Transverse colon (tissue), 4 donors: ENCODE data around the gene SHPK. TPM values are rescaled to one million over a fixed set of nuclear protein-coding genes. Genes with fewer than 3 reads are reported as not detected.

ENCODE experiments used
- DNase-seq: peaks from one replicate; pipeline ENCODE4 v3.0.0-alpha.2; 2019
- H3K27ac ChIP-seq, 4 donors: fragments of 200-600 bp; sonication (generic); 2 replicates each; pipeline ENCODE4 v1.5.1; 2016 to 2018; ENCODE audit warnings: inconsistent platforms in 4 of 4
- H3K27me3 ChIP-seq: fragments of 200-600 bp; sonication (generic); 2 replicates; pipeline ENCODE4 v1.5.1; 2017; ENCODE audit warnings: inconsistent platforms
- H3K36me3 ChIP-seq, 4 donors: fragments of 200-600 bp; sonication (generic); 2 replicates each; pipeline ENCODE4 v1.5.1; 2017 to 2019; ENCODE audit warnings: inconsistent platforms in 4 of 4
- H3K4me1 ChIP-seq, 4 donors: fragments of 200-600 bp; sonication (generic); 2 replicates each; pipeline ENCODE4 v1.5.1; 2017 to 2020; ENCODE audit warnings: inconsistent platforms in 4 of 4
- H3K4me3 ChIP-seq, 4 donors: fragments of 200-600 bp; sonication (generic); 1 replicate in 1 of 4; 2 replicates in 3 of 4; pipeline versions ENCODE4 v1.5.1 to v1.6.1; 2017 to 2019; ENCODE audit warnings: inconsistent platforms in 4 of 4
- H3K9me3 ChIP-seq, 2 donors: fragments of 200-600 bp; sonication (generic); 2 replicates each; pipeline ENCODE4 v1.5.1; 2017 to 2019; ENCODE audit warnings: inconsistent platforms in 2 of 2
- EP300 ChIP-seq: sonication (generic); formaldehyde crosslinking; IDR thresholded peaks from one replicate; pipeline ENCODE4 v1.6.1; 2017; ENCODE audit warnings: antibody characterized with exemption, low read depth
- POLR2A ChIP-seq: fragments of 450-650 bp; IDR thresholded peaks from one replicate; pipeline ENCODE4 v1.6.1; 2016; ENCODE audit warnings: antibody characterized with exemption, mild to moderate bottlenecking, moderate library complexity
- POLR2AphosphoS5 ChIP-seq, 3 donors: sonication (generic); formaldehyde crosslinking; IDR thresholded peaks; one replicate each; pipeline ENCODE4 v1.6.1; 2016; ENCODE audit warnings: antibody characterized with exemption in 3 of 3
- WGBS, 2 donors: methylation state at CpG; one replicate each; pipeline ENCODE4 v1.1.5; 2018; ENCODE audit warnings: low coverage in 1 of 2; 5-methylcytosine and 5-hydroxymethylcytosine counted together
- in situ Hi-C, 4 donors: fragments of 200-750 bp; cut with MboI; loops; one replicate each; pipeline versions ENCODE4 v1.15.0 to v1.15.1; 2017; ENCODE audit warnings: low sequenced_read_pairs in 3 of 4, low pct_ligation_motif_present in 1 of 4, low pct_unique_long_range_greater_than_20kb in 1 of 4
- intact Hi-C: fragments of 100-400 bp; cut with DNase I; formaldehyde crosslinking; loops from one replicate; pipeline ENCODE4 v1.15.1; 2023; ENCODE audit warnings: low total_unique reads
- total RNA-seq, 4 donors: library from RNA; depleted of rRNA; stranded (reverse); fragments of >200 nt; gene quantifications; one replicate each; pipeline ENCODE4 v1.1.0, GENCODE V29; 2016
- TF ChIP-seq, protein P1 (sequence below), 5 experiments: fragments of 200-600 bp in 3 of 5; fragments of 450-650 bp in 2 of 5; sonication (generic) in 3 of 5; IDR thresholded peaks; 1 replicate in 2 of 5; 2 replicates in 3 of 5; pipeline ENCODE4 v1.5.1; 2016 to 2017; ENCODE audit warnings: antibody characterized with exemption in 5 of 5, inconsistent platforms in 3 of 5, mild to moderate bottlenecking in 2 of 5, moderate library complexity in 1 of 5

The SHPK gene
- total RNA-seq, 4 donors from 2014 or later, result 9.0 to 50.9 (median 24.2) TPM

DNA sequence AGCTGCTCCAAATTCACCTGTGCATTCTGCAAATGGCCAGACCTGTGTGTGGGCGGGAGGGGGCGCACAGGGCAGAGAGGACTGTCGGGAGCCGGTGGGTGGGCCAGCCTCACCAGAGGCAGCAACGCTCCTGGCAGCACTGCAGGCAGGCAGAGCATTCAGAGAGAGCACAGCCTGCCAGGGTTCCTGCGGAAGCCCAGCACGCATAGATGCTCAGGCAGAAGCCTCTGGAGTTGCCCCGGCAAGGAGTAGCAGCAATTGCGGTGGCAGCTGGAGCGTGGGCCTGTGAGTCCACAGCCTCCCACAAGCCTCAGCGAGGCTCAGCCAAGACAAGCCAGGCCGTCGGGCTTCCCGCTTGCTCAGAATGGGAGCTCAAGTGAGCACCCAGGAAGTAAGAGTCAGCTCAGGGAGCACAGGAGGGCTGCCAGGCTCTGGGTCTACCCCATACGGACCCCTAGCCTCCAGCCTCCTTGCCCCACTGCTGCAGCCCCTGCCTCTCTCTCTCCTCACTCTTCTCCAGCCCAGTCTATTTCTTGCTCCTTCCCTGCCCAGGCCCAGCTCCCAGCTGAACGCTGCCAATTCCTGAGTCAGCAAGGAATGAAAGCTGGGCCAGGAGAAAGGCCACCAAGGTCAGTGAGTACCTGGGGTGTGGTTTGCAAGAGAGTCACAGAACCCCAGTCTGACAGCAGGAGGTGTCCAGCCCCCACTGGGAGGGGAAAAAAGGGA, 42.2 kb upstream of the SHPK start:
- H3K4me1 ChIP-seq, result no peaks in the 10 kb centered on the region
- TF ChIP-seq EP300 (no peak), POLR2A (no peak), POLR2AphosphoS5 (IDR thresholded peaks at IDR 0.05) (no peak)
- TF ChIP-seq, protein P1, sequence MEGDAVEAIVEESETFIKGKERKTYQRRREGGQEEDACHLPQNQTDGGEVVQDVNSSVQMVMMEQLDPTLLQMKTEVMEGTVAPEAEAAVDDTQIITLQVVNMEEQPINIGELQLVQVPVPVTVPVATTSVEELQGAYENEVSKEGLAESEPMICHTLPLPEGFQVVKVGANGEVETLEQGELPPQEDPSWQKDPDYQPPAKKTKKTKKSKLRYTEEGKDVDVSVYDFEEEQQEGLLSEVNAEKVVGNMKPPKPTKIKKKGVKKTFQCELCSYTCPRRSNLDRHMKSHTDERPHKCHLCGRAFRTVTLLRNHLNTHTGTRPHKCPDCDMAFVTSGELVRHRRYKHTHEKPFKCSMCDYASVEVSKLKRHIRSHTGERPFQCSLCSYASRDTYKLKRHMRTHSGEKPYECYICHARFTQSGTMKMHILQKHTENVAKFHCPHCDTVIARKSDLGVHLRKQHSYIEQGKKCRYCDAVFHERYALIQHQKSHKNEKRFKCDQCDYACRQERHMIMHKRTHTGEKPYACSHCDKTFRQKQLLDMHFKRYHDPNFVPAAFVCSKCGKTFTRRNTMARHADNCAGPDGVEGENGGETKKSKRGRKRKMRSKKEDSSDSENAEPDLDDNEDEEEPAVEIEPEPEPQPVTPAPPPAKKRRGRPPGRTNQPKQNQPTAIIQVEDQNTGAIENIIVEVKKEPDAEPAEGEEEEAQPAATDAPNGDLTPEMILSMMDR (IDR thresholded peaks at IDR 0.05), result no peak

DNA sequence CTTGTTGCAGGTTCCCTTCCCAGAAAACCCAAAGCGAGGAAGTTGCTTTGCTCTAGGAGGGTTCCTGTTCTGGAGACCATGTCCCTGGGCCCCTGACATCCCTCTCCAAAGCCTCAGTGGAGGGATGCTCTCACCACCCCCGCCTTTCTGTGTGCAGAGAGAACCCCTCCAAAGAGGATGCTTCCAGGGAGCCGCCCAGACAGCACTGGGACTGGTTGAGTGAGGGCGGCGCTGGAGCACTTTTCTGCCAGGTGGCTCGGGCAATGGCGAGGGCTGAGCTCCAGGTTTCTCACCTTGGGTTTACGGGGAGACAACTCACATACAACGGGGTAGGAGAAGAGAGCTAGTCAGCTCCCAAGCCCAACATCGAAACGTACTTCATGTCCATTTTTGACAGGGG, 39.8 kb upstream of the SHPK start:
- no peak overlapping the region for H3K27ac ChIP-seq
- intact Hi-C loops (no loop called here), in situ Hi-C loops (no loop called here)
- no peaks in the 10 kb centered on the region for H3K9me3 ChIP-seq
- TF ChIP-seq, protein P1 (IDR thresholded peaks at IDR 0.05), result no peak
- TF ChIP-seq EP300, result no peak
- TF ChIP-seq POLR2AphosphoS5 (IDR thresholded peaks at IDR 0.05), result no peak
- TF ChIP-seq POLR2A, result no peak
- H3K27me3 ChIP-seq, result no peaks in the 10 kb centered on the region
- 81% methylated on average over 11 of the region's 11 CpGs; no CpG with 5 or more reads in 1 of the 2 donors for WGBS, 2 donors
- peaks cover 0 to 8% (median 0%) of the 10 kb centered on the region in 4 donors for H3K36me3 ChIP-seq
- H3K4me3 ChIP-seq, result no peak overlapping the region
- DNase-seq, result no peak
- no peaks in the 10 kb centered on the region for H3K4me1 ChIP-seq

More for the DNA sequence above, 42.2 kb upstream of the SHPK start:
- Histone ChIP-seq H3K9me3 (no peaks in the 10 kb centered on the region), H3K27ac (no peak overlapping the region), H3K27me3 (peaks cover 12% of the 10 kb centered on the region), H3K36me3 (no peaks in the 10 kb centered on the region), H3K4me3 (no peak overlapping the region)
- in situ Hi-C loops (no loop called here), intact Hi-C loops (no loop called here)
- DNase-seq, result no peak
- 40 to 67% methylated on average over 1 to 16 of the region's 16 CpGs for WGBS, 2 donors

DNA sequence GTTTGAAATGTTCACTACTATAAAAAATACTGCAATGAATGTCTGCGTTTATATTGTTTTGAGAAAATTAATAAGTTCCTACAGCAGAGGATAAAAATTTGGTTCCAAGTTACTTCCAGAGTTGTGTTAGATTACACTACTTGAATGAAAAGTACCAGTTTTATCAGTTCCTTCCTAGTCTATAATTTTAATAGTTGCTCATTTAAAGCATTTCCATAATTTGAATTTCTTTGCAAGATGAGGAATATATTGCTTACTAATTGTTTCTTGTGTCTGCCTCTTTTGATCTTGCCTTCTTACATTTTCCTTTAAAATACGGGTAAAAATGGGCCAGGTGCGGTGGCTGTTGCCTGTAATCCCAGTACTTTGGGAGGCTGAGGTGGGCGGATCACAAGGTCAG, 36.5 kb upstream of the SHPK start:
- no peak for DNase-seq
- intact Hi-C loops, result no loop called here
- H3K9me3 ChIP-seq, result no peaks in the 10 kb centered on the region
- TF ChIP-seq POLR2A, result no peak
- no peak for TF ChIP-seq POLR2AphosphoS5 (IDR thresholded peaks at IDR 0.05)
- no peak for TF ChIP-seq EP300
- TF ChIP-seq, protein P1 (IDR thresholded peaks at IDR 0.05), result no peak
- no peak overlapping the region for H3K4me3 ChIP-seq
- H3K36me3 ChIP-seq, result peaks cover 0 to 8% (median 0%) of the 10 kb centered on the region in 4 donors
- in situ Hi-C loops, result no loop called here
- H3K27me3 ChIP-seq, result no peaks in the 10 kb centered on the region
- WGBS, 2 donors, result 86 to 93% methylated on average over 4 of the region's 4 CpGs
- peaks cover 9 to 14% (median 12%) of the 10 kb centered on the region in 4 donors for H3K4me1 ChIP-seq
- no peak overlapping the region for H3K27ac ChIP-seq

DNA sequence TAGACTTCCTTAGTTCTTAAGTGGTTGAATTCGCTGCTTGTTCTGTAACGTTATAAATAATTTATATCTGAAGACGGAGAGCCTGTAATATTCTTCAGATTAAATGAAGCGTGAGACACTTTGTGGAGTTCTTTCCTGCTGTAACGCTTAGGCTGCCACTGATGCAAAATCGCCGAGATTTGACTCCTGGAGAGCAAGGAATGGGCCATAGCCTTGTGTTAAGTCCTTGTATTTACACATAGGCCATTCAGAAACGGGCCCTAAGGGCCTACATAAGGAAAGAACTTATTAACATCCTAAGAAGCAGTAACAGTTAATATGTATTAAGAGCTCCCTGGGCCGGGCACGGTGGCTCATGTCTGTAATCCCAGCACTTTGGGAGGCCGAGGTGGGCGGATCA, 33.5 kb upstream of the SHPK start:
- Histone ChIP-seq H3K27me3 (no peaks in the 10 kb centered on the region), H3K9me3 (no peaks in the 10 kb centered on the region), H3K4me1 (peaks cover 16 to 32% (median 25%) of the 10 kb centered on the region in 4 donors), H3K27ac (peak overlapping the region; percentile 93 to 99 (median 98)), H3K36me3 (peaks cover 0 to 12% (median 1%) of the 10 kb centered on the region in 4 donors), H3K4me3 (peak overlapping the region in 3 of 4 donors; percentile 84 to 98 (median 85))
- intact Hi-C loops, result no loop called here
- no peak for DNase-seq
- 42% methylated on average over 12 of the region's 12 CpGs; no CpG with 5 or more reads in 1 of the 2 donors for WGBS, 2 donors
- TF ChIP-seq EP300 (no peak), POLR2A (no peak), POLR2AphosphoS5 (IDR thresholded peaks at IDR 0.05) (no peak)
- TF ChIP-seq, protein P1 (IDR thresholded peaks at IDR 0.05), result no peak
- in situ Hi-C loops, result no loop called here
